AG04449 (cell line): ENCODE data around the gene PPAN.

Source experiments
- CTCF ChIA-PET: fragments of 350-600 bp; formaldehyde crosslinking; extraction: SDS; loops from one replicate; lab custom pipeline; 2021; ENCODE audit warnings: antibody characterized with exemption; lab: Yijun Ruan, JAX
- POLR2A ChIA-PET: fragments of 400-600, 350-600 bp; formaldehyde crosslinking; extraction: SDS; loops from one replicate; lab custom pipeline; 2020; ENCODE audit warnings: antibody characterized with exemption, inconsistent platforms; lab: Yijun Ruan, JAX
- DNase-seq: peaks from one replicate; pipeline ENCODE4 v3.0.0-alpha.2; 2010; ENCODE audit warnings: low read depth, low spot score
- H3K4me3 ChIP-seq: 2 replicates; pipeline ENCODE4 v1.5.1; 2011; ENCODE audit warnings: low read depth, mild to moderate bottlenecking, control low read depth, low read length
- TF ChIP-seq, protein P1 (sequence below): IDR thresholded peaks from one replicate; pipeline ENCODE4 v1.5.1; 2011; ENCODE audit warnings: mild to moderate bottlenecking, moderate library complexity, low read length, control low read depth, inconsistent platforms; ENCODE audit not compliant: insufficient read depth; ENCODE audit errors: missing control alignments

The PPAN gene

DNA sequence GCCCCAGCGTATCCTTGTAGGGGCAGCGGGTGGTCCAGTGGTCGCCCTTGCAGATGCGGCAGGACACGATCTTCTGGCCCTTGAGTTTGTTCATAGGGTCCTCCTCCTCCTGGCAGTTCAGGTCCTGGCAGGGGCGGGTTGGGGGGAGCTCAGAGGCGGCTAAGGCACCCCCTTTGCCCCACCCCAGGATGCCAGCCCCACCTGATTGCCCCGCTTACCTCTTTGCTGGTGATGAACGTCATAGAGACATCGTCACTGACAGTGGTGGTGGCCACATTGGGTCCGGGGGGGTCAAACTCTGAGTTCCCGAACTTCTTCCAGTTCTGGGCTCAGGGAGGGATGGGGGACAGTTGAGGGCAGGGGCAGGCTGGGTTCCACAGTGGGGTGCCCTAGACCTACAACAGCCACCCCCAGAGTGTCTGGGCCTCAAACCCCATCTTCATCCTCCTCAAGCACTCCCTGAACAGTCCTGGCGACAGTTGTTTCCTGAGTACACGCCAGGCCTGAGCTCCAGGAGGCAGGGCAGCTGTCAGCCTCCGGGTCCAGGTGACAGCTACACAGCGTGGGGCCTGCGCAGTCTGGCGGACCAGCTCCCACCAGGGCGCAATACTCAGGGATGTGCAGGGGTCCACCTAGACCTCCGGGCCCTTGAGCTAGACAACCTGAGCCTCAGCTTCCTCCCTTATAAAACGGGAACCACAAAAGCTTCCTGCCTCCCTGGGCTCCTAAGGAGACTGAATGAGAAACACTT is 10.9 kb downstream of the PPAN start:
- no peak overlapping the region for H3K4me3 ChIP-seq
- TF ChIP-seq, protein P1, sequence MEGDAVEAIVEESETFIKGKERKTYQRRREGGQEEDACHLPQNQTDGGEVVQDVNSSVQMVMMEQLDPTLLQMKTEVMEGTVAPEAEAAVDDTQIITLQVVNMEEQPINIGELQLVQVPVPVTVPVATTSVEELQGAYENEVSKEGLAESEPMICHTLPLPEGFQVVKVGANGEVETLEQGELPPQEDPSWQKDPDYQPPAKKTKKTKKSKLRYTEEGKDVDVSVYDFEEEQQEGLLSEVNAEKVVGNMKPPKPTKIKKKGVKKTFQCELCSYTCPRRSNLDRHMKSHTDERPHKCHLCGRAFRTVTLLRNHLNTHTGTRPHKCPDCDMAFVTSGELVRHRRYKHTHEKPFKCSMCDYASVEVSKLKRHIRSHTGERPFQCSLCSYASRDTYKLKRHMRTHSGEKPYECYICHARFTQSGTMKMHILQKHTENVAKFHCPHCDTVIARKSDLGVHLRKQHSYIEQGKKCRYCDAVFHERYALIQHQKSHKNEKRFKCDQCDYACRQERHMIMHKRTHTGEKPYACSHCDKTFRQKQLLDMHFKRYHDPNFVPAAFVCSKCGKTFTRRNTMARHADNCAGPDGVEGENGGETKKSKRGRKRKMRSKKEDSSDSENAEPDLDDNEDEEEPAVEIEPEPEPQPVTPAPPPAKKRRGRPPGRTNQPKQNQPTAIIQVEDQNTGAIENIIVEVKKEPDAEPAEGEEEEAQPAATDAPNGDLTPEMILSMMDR, result no peak
- no peak for DNase-seq
- POLR2A ChIA-PET, result interaction anchor here (0.6 to 4.4 kb wide), 3 partner anchors 10 to 217 kb away, joined by 3 to 34 read pairs (median 3); partner anchors contain the start of gene PPAN
- CTCF ChIA-PET, result interaction anchor here (0.6 to 7.6 kb wide), 6 partner anchors 9 to 186 kb away, joined by 3 to 93 read pairs (median 12); partner anchors contain the start of gene PPAN

DNA sequence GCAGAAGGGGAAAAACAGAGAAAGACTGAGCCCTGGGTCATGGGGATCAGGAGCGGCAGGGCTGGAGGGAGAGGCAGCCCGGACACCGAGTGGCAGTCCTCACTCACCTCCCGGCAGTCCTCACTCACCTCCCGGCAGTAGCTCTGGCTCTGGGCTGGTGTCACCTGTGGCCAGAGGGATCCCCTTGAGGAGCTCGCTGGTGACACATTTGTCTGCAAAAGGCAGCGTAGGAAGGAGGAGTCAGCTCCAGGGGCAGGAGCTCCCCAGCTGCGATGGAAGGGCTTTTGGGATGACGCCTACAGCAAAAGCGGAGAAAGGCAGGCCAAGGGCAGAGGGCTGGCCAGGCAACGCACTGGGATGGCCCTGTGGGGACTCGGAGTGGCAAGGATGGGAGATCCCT is 12.8 kb downstream of the PPAN start:
- H3K4me3 ChIP-seq, result peak overlapping the region; percentile 96
- TF ChIP-seq, protein P1, result no peak
- DNase-seq, result no peak
- ChIA-PET CTCF (interaction anchor here (0.8 to 7.6 kb wide), 8 partner anchors 8 to 270 kb away, joined by 3 to 93 read pairs (median 12); partner anchors contain the start of genes MRPL4 and PPAN), POLR2A (interaction anchor here (1.3 kb wide), 1 partner anchor 13 kb away, joined by 5 read pairs; the partner anchor contains the start of gene PPAN)

DNA sequence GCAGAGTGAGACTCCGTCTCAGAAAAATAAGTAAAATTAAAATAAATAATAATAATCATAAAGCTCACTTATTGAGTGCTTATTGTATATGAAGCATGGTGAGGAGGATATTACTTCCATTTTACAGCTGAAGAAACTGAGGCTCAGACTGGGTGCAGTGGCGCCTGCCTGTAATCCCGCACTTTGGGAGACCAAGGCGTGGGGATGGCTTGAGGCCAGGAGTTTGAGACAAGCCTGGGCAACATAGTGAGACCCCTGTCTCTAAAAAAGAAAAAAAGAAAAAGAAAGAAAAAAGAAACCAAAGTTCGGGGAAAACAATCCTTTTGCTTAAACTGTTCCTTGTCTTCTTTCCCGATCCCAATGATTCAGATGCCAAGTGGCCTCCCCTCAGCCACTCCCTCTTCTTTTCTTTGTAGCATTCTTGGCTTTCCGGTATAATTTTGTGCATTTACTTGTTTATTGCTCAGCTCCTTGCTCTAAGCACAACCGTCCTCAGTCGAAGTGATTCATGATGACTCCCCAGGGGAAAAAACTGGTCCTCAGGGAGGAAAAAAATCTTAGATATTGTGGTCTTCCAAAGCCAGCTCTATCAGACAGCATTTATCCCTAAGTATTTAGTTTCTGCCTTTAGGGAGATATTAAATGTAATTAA is 14.5 kb downstream of the PPAN start:
- ChIA-PET POLR2A (interaction anchor here (0.6 to 1.3 kb wide), 3 partner anchors 11 to 112 kb away, joined by 3 to 4 read pairs (median 3); no protein-coding TSS in a partner anchor), CTCF (interaction anchor here (1.0 to 7.0 kb wide), 16 partner anchors 8 to 295 kb away, joined by 3 to 93 read pairs (median 4); partner anchors contain the start of genes CDC37, MRPL4, P2RY11 and PPAN)
- peak; percentile 55 for DNase-seq
- no peak overlapping the region; the same call in 1 of the 2 replicates for H3K4me3 ChIP-seq
- TF ChIP-seq, protein P1, result no peak

DNA sequence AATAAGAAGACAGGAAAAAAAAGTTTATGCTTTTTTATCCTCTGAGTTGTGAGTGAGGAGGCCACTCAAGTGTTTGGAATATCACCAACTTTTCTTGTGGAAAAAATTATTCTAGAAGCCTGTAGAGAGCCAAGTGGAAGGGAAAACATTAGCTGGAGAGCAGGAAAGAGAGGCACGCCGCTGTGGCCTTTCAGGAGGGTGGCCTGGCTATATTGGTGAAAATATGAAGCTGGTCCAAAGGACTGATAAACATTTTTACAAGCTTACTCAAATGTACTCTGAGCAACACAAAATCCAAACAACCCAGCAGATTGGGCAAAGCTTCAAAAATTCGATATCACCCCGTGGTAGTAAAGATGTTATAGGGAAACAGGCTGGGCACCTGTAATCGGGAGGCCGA is 15.9 kb downstream of the PPAN start:
- ChIA-PET POLR2A (no interaction called here), CTCF (interaction anchor here (0.6 to 7.0 kb wide), 9 partner anchors 9 to 200 kb away, joined by 3 to 93 read pairs (median 10); partner anchors contain the start of genes MRPL4, P2RY11 and PPAN)
- TF ChIP-seq, protein P1, result no peak
- DNase-seq, result no peak
- H3K4me3 ChIP-seq, result no peak overlapping the region

DNA sequence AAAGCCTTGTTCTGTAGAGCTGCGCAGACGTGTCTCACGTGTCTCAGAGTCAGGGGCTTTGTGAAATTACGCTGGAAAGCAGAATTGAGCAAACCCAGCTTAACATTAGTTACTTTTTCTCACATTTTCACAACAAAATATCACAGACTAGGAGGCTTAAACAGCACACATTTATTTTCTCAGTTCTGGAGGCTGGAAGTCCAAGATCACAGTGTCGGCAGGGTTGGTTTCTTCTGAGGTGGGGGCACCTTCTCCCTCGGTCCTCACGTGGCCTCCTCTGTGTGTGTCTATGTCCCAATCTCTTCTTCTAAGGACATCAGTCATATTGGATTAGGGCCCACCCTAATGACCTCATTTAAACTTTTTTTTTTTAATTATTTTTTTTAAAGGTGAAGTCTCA is 18.3 kb downstream of the PPAN start:
- POLR2A ChIA-PET, result no interaction called here
- H3K4me3 ChIP-seq, result no peak overlapping the region
- TF ChIP-seq, protein P1, result no peak
- CTCF ChIA-PET, result interaction anchor here (0.7 kb wide), 1 partner anchor 125 kb away, joined by 3 read pairs; no protein-coding TSS in a partner anchor
- DNase-seq, result no peak

DNA sequence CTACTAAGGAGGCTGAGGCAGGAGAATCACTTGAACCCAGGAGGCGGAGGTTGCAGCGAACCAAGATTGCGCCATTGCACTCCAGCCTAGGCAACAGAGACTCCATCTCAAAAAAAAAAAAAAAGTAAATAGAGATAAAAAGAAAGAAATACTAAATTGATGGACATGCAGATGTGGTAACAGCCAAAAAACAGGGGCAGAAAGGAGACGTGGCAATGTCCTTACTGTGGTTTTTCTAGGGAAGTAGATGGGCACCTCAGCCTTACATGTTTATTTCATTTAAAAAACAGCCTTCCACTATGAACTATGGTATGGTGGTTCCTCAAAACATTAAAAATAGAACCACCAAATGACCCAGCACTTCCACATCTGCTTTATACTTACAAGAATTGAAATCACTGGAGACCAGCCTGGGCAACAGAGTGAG is 20.1 kb downstream of the PPAN start:
- CTCF ChIA-PET, result interaction anchor here (0.8 kb wide), 1 partner anchor 119 kb away, joined by 4 read pairs; no protein-coding TSS in a partner anchor
- no peak overlapping the region for H3K4me3 ChIP-seq
- DNase-seq, result no peak
- TF ChIP-seq, protein P1, result no peak
- POLR2A ChIA-PET, result no interaction called here
